Measurements from ENCODE around the gene LBHD2. TPM values are rescaled to one million over a fixed set of nuclear protein-coding genes. Genes with fewer than 3 reads are reported as not detected.

The LBHD2 gene
- total and polyA plus RNA-seq, 10 of the 15 experiments (the other 5 are each of a cell fraction or from before 2014, with no cell fraction given), result not detected

- no peak for TF ChIP-seq JUND (IDR thresholded peaks at IDR 0.05; ENCODE audit: low read depth, low read length)
- TF ChIP-seq SREBF2 (IDR thresholded peaks at IDR 0.05; ENCODE audit: low read length), result no peak
- TF ChIP-seq TARDBP (IDR thresholded peaks at IDR 0.05; ENCODE audit: borderline replicate concordance), result no peak
- TF ChIP-seq NFYA (IDR thresholded peaks at IDR 0.05; ENCODE audit: borderline replicate concordance, low read depth, low read length), result no peak
- no peak for TF ChIP-seq SMAD5 (IDR thresholded peaks at IDR 0.05; ENCODE audit: low read depth)
- no peak for TF ChIP-seq POLR2AphosphoS5 (IDR thresholded peaks at IDR 0.05; ENCODE audit: low read length)
- TF ChIP-seq CUX1 (IDR thresholded peaks at IDR 0.05; ENCODE audit: insufficient replicate concordance, low read depth, low read length), result no peak
- TF ChIP-seq MYC (IDR thresholded peaks at IDR 0.05; ENCODE audit: insufficient read depth, insufficient read length, insufficient replicate concordance, low read length, severe bottlenecking), result no peak
- TF ChIP-seq LARP7 (IDR thresholded peaks at IDR 0.05), result no peak
- TF ChIP-seq MXI1 (IDR thresholded peaks at IDR 0.05; ENCODE audit: low read depth, low read length), result no peak
- no peak for TF ChIP-seq SPI1 (IDR thresholded peaks at IDR 0.05; ENCODE audit: borderline replicate concordance, insufficient read depth, low read depth, low read length)
- TF ChIP-seq BCLAF1 (IDR thresholded peaks at IDR 0.05), result no peak
- TF ChIP-seq ZZZ3 (IDR thresholded peaks at IDR 0.05; ENCODE audit: control insufficient read depth, insufficient read length, low read depth), result no peak
- TF ChIP-seq KLF5 (IDR thresholded peaks at IDR 0.05; ENCODE audit: partially characterized antibody), result no peak
- TF ChIP-seq NR2F1 (conservative IDR thresholded peaks at IDR 0.05), result peak; percentile 70
- TF ChIP-seq E4F1 (IDR thresholded peaks at IDR 0.05; ENCODE audit: borderline replicate concordance, partially characterized antibody), result no peak
- TF ChIP-seq SRF (IDR thresholded peaks at IDR 0.05; ENCODE audit: low read depth in 2 of 2, low read length in 2 of 2), result no peak
- TF ChIP-seq SUZ12 (IDR thresholded peaks at IDR 0.05; ENCODE audit: unreplicated experiment), result no peak
- no peak for TF ChIP-seq SMC3 (IDR thresholded peaks at IDR 0.05; ENCODE audit: borderline replicate concordance, low read length)
Measured at GRCh38 chr14:103108749-103109207, 24.8 kb downstream of the LBHD2 start (continued).
